ENCODE results near the gene BRF1. TPM values are rescaled to one million over a fixed set of nuclear protein-coding genes. Genes with fewer than 3 reads are reported as not detected.

The BRF1 gene
- total and polyA plus RNA-seq, 2 donors from 2014 or later: 19.3 to 34.1 TPM

GRCh38 chr14:105315211-105315721 is 14.5 kb upstream of the BRF1 start:
- H3K9me3 ChIP-seq (ENCODE audit: control insufficient read depth in 2 of 3, insufficient read depth in 1 of 3, low read length in 3 of 3): no peaks in the 10 kb centered on the region
- DNase-seq (peak; percentile 39 to 86 (median 58)), FAIRE-seq (no peak)
- peak overlapping the region; percentile 7 to 46 (median 45) for H3K9ac ChIP-seq (ENCODE audit: low read length in 3 of 3)
- intact Hi-C loops (cut with DNase I): no loop called here
- peak overlapping the region; percentile 44 to 72 (median 72) for H3K4me3 ChIP-seq (ENCODE audit: low read length in 3 of 3)
- H3K4me1 ChIP-seq (ENCODE audit: control insufficient read depth in 2 of 3, insufficient read depth in 2 of 3, low read depth in 1 of 3, low read length in 3 of 3): peaks cover 0 to 20% (median 6%) of the 10 kb centered on the region in 3 donors
- TF ChIP-seq, protein P1, sequence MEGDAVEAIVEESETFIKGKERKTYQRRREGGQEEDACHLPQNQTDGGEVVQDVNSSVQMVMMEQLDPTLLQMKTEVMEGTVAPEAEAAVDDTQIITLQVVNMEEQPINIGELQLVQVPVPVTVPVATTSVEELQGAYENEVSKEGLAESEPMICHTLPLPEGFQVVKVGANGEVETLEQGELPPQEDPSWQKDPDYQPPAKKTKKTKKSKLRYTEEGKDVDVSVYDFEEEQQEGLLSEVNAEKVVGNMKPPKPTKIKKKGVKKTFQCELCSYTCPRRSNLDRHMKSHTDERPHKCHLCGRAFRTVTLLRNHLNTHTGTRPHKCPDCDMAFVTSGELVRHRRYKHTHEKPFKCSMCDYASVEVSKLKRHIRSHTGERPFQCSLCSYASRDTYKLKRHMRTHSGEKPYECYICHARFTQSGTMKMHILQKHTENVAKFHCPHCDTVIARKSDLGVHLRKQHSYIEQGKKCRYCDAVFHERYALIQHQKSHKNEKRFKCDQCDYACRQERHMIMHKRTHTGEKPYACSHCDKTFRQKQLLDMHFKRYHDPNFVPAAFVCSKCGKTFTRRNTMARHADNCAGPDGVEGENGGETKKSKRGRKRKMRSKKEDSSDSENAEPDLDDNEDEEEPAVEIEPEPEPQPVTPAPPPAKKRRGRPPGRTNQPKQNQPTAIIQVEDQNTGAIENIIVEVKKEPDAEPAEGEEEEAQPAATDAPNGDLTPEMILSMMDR (IDR thresholded peaks at IDR 0.05; ENCODE audit: borderline replicate concordance, extremely low read depth, insufficient read depth): no peak
- no peak overlapping the region for H3K27ac ChIP-seq (ENCODE audit: low read depth in 2 of 2, low read length in 2 of 2)
- H3K27me3 ChIP-seq (ENCODE audit: control insufficient read depth, insufficient read depth, low read length): no peaks in the 10 kb centered on the region
- no peaks in the 10 kb centered on the region for H3K36me3 ChIP-seq (ENCODE audit: control insufficient read depth in 2 of 3, insufficient read depth in 3 of 3, low read length in 3 of 3)

DNA sequence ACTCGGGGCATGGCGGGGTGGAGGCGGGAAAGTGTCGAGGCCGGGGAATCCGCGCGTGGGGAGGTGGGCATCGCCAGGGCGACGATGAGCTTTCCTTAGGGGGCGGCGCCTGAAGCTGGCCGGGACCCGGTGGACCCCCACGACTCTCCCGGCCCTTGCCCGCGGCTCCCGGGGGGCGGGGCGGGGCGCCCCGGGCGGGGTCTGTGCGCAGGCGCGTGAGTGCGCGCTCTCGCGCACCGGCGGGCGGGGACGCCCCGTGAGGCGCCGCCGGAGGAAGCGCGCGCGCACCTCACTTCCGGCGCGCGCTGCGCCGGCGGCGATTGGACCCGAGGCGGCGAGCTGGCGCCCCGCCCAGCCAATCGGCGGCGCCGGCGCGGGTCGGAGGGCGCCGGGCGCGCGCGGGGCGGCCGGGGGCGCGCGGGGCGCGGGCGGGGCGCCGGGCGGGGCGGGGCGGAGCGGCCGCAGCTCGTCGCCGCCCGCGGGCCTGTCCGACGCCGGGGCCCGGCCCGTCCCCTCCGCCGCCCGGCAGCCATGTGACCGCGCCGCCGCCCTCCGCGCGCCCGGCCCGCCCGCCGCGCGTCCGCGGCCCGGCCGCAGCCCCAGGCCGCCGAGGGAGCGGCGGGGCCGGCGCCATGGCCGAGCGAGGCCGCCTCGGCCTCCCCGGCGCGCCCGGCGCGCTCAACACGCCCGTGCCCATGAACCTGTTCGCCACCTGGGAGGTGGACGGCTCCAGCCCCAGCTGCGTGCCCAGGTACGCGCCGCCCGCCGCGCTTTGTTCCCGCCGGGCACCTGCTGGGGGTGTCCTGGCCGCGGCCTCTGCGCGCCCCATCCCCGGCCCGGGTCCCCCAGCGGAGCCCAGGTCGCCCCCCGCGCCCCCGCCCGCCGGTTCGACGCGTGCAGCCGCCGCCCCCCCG is 13.7 kb upstream of the BRF1 start, which contains the start of gene PACS2:
Gene PACS2, plus strand, starts transcription at position 462 of the 914 bp plus-strand sequence. Its CDS starts 171 bp downstream, at position 633.
- H3K9me3 ChIP-seq (ENCODE audit: control insufficient read depth in 2 of 3, insufficient read depth in 1 of 3, low read length in 3 of 3): no peaks in the 10 kb centered on the region
- H3K27ac ChIP-seq (ENCODE audit: low read depth in 2 of 2, low read length in 2 of 2): peak within 1 kb of the TSS in 1 of 2 donors; percentile 74
- peaks cover 0 to 20% (median 6%) of the 10 kb centered on the region in 3 donors for H3K4me1 ChIP-seq (ENCODE audit: control insufficient read depth in 2 of 3, insufficient read depth in 2 of 3, low read depth in 1 of 3, low read length in 3 of 3)
- DNase-seq (peak; percentile 68 to 95 (median 89)), FAIRE-seq (no peak)
- TF ChIP-seq, protein P1 (IDR thresholded peaks at IDR 0.05; ENCODE audit: borderline replicate concordance, extremely low read depth, insufficient read depth): no peak
- H3K4me3 ChIP-seq (ENCODE audit: low read length in 3 of 3): peak within 1 kb of the TSS; percentile 44 to 72 (median 72)
- intact Hi-C loops (cut with DNase I): no loop called here
- H3K36me3 ChIP-seq (ENCODE audit: control insufficient read depth in 2 of 3, insufficient read depth in 3 of 3, low read length in 3 of 3): no peaks in the 10 kb centered on the region
- peak within 1 kb of the TSS; percentile 7 to 67 (median 45) for H3K9ac ChIP-seq (ENCODE audit: low read length in 3 of 3)
- no peaks in the 10 kb centered on the region for H3K27me3 ChIP-seq (ENCODE audit: control insufficient read depth, insufficient read depth, low read length)

DNA sequence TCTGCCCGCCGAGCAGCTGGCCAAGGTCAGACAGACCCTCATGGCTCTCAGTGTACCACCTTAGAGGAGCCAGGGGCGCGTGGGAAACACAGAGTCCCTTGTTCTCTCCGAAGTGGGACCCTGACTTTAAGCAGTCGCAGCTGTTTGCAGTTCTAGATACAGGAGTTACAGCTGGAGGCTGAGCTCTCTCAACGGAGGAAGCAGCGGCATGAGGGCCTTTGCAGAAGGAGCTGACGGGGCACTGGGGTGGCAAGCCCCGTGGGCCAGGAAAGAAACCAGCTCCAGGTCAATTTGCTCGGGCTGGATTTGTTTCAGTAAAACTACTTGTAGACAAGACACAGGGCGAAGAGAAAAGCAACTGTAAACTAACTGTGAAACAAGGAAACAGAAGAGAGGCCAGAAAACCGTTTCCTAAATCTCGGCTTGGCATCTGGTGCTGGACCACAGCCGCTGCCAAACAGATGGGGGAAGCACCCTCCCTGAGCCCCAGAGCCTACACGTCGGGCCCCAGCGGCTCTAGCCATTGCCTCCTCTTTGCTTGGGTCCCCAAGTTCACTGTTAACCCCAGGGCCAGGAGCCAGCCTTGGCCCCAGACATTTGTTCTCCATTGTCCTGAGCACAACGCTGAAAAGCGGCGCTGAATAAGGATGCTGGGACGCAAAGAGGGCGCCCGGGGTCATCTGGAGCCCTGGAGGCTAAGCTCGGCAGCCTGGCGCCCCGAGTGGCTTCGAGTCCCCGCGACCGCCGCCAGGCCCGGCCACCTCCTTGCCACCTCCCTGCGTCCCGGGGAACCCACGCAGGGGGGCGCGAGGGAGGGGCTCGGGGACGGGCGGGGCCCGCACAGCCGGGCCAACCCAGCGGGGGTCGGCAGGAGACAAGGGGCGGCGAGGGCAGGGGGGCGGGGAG is 12.8 kb upstream of the BRF1 start:
- peak overlapping the region in 1 of 2 donors; percentile 74 for H3K27ac ChIP-seq (ENCODE audit: low read depth in 2 of 2, low read length in 2 of 2)
- peaks cover 0 to 20% (median 6%) of the 10 kb centered on the region in 3 donors for H3K4me1 ChIP-seq (ENCODE audit: control insufficient read depth in 2 of 3, insufficient read depth in 2 of 3, low read depth in 1 of 3, low read length in 3 of 3)
- TF ChIP-seq, protein P1 (IDR thresholded peaks at IDR 0.05; ENCODE audit: borderline replicate concordance, extremely low read depth, insufficient read depth): no peak
- DNase-seq: peak in 2 of 5 donors; percentile 29 to 60
- intact Hi-C loops (cut with DNase I): no loop called here
- H3K9ac ChIP-seq (ENCODE audit: low read length in 3 of 3): peak overlapping the region in 2 of 3 donors; percentile 43 to 67
- peak overlapping the region; percentile 8 to 43 (median 16) for H3K4me3 ChIP-seq (ENCODE audit: low read length in 3 of 3)
- no peaks in the 10 kb centered on the region for H3K9me3 ChIP-seq (ENCODE audit: control insufficient read depth in 2 of 3, insufficient read depth in 1 of 3, low read length in 3 of 3)
- no peaks in the 10 kb centered on the region for H3K27me3 ChIP-seq (ENCODE audit: control insufficient read depth, insufficient read depth, low read length)
- no peaks in the 10 kb centered on the region for H3K36me3 ChIP-seq (ENCODE audit: control insufficient read depth in 2 of 3, insufficient read depth in 3 of 3, low read length in 3 of 3)
- no peak for FAIRE-seq

Data from kidney (tissue), 14 donors.